ENCODE results near the gene PLSCR4.

DNA sequence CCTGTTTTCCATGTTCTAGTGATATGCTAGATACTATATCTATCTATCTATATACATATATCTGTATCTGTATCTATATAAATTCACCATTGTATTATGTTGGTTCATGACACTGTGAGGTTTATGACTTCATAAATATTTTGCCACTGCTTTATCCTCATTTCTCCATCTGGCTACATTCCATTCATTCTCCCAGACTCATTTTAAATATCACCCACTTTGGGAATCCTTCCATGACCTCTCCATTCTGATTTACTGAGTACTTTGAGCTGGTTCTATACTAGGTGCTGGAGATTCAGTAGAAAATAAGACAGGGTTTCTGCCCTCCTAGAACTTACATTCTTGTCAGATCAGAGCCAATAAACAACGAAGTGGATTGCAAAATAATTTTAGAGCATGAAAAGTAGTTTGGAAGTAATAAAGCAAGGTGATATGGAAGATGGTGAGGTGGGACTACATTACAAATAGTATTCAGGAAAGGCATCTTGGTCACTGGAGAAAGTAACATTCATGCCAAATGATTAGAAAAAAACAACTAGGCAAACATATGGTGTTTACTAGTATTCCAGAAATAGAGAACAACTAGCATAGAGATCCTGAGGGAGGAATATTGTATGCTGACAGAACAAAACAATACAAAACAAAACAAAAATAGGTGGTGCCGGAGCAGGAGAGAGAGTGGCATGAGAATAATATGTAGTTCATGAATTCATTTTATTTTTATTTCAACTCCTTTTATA, 11.6 kb upstream of the PLSCR4 start:
- TF ChIP-seq, protein P1, sequence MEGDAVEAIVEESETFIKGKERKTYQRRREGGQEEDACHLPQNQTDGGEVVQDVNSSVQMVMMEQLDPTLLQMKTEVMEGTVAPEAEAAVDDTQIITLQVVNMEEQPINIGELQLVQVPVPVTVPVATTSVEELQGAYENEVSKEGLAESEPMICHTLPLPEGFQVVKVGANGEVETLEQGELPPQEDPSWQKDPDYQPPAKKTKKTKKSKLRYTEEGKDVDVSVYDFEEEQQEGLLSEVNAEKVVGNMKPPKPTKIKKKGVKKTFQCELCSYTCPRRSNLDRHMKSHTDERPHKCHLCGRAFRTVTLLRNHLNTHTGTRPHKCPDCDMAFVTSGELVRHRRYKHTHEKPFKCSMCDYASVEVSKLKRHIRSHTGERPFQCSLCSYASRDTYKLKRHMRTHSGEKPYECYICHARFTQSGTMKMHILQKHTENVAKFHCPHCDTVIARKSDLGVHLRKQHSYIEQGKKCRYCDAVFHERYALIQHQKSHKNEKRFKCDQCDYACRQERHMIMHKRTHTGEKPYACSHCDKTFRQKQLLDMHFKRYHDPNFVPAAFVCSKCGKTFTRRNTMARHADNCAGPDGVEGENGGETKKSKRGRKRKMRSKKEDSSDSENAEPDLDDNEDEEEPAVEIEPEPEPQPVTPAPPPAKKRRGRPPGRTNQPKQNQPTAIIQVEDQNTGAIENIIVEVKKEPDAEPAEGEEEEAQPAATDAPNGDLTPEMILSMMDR (IDR thresholded peaks at IDR 0.05), result no peak
- no peak for TF ChIP-seq POLR2A (IDR thresholded peaks at IDR 0.05)
